Measurements from ENCODE around the gene KLHDC4.

DNA sequence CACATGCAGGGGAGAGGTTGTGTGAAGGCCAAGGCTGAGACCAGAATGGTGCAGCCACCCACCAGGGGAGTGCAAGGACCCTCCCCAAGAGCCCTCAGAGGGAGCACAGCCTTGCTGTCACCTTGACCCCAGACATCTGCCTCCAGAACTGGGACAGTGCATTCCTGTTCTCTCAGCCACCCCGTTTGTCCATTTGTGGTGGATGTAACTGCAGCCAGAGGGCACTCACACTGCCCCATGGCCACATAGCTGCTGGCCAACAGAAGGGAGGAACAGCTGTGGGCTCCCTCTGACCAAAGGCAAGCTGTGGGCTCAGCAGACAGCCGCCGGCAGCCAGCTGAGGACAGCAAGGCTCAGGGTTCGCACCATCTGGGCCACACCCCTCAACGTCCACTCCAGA is 49.8 kb upstream of the KLHDC4 start:
- TF ChIP-seq TAF1 (IDR thresholded peaks at IDR 0.05; ENCODE audit: borderline replicate concordance, low read depth, low read length) = no peak
- TF ChIP-seq POLR2A (IDR thresholded peaks at IDR 0.05; ENCODE audit: low read depth, low read length) = no peak
- no peak for TF ChIP-seq POLR2AphosphoS5 (IDR thresholded peaks at IDR 0.05; ENCODE audit: low read depth, low read length)

Measured in GM12892 (cell line).